Retinal pigment epithelial cell (primary cell): ENCODE results near the gene CEP83.

ENCODE experiments used
- DNase-seq: peaks from one replicate; pipeline ENCODE4 v3.0.0-alpha.2; 2010; ENCODE audit warnings: low read depth
- H3K4me3 ChIP-seq: 2 replicates; pipeline ENCODE4 v1.5.1; 2011; ENCODE audit warnings: mild to moderate bottlenecking, low read length, control low read depth, moderate library complexity
- TF ChIP-seq, protein P1 (sequence below): conservative IDR thresholded peaks from 2 replicates; pipeline ENCODE4 v1.5.1; 2011; ENCODE audit warnings: low read depth, low read length, control low read depth, inconsistent platforms

The CEP83 gene

DNA sequence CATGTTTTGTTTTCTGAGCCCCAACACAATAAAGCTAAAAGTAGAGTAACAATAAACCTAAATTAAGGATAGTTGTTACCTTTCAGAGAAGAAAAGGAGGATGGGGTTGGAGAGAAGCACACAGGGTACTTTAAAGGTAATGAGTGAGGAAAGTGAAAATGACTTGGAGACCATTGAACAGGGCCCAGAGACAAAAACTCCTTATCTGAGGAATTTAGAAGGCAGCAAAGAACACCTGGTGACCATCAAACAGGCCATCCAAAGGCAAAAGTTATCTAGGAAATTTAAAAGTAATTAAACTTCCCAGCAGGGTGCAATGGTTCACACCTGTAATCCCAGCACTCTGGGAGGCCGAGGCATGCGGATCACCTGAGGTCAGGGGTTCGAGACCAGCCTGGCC lies 39.0 kb upstream of the CEP83 start:
- no peak for DNase-seq
- TF ChIP-seq, protein P1, sequence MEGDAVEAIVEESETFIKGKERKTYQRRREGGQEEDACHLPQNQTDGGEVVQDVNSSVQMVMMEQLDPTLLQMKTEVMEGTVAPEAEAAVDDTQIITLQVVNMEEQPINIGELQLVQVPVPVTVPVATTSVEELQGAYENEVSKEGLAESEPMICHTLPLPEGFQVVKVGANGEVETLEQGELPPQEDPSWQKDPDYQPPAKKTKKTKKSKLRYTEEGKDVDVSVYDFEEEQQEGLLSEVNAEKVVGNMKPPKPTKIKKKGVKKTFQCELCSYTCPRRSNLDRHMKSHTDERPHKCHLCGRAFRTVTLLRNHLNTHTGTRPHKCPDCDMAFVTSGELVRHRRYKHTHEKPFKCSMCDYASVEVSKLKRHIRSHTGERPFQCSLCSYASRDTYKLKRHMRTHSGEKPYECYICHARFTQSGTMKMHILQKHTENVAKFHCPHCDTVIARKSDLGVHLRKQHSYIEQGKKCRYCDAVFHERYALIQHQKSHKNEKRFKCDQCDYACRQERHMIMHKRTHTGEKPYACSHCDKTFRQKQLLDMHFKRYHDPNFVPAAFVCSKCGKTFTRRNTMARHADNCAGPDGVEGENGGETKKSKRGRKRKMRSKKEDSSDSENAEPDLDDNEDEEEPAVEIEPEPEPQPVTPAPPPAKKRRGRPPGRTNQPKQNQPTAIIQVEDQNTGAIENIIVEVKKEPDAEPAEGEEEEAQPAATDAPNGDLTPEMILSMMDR: no peak
- H3K4me3 ChIP-seq: no peak overlapping the region

DNA sequence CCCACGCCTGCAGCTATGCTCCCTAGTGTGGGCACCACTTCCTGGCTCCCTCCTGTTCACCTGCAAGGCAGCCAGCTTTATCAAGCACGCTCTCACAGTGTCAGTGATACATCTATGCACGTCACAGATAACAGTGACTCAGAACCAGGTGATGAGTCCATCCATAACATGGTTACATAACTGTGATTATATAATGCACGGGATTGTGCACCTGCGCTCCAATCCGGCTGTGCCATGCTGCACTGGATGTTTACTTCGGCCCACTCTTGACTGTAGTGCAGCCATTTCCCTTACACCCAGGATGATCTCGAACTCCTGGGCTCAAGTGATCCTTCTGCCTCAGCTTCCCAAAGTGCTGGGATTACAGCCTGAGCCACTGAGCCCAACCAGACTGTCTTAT lies 38.4 kb upstream of the CEP83 start:
- TF ChIP-seq, protein P1: no peak
- no peak for DNase-seq
- H3K4me3 ChIP-seq: no peak overlapping the region

DNA sequence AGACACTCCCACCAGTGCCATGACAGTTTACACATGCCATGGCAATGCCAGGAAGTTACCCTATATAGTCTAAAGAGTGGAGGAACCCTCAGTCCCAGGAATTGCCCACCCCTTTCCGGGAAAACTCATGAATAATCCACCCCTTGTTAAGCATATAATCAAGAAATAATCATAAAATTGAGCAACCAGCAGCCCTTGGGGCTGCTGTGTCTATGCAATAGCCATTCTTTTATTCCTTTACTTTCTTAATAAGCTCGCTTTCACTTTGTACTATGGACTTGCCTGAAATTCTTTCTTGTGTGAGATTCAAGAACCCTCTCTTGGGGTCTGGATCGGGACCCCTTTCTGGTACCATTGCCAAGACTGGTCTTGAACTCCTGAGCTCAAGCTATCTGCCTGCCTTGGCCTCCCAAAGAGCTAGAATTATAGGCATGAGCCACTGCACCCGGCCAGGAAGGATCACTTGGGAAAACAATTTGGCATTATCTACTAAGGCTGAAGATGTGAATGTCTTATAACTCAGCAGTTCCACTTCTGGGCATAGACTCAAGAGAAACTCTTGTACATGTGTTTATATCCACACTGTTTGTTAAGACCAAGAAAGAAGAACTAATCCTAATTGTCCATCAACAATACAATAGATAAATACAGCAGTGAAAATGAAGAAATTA lies 35.9 kb upstream of the CEP83 start:
- TF ChIP-seq, protein P1: no peak
- no peak overlapping the region for H3K4me3 ChIP-seq
- DNase-seq: no peak

DNA sequence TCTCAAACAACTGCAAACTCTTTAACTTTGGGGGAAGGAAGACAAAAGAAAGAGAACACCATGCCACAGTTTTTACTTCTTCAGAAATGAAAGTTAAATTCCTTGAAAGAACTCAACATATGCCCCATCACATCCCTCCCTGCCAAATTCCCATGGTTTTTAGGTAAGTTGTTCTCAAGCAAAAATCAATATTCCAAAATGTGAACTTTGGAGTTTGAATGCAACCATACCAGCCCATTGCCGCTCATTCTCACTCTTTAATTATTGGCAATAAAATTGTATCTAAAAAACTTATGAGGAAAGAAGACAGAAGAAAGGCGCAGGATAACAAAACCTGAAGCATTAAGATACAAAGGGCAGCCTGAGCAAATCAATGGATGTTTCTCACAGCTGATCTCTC lies 31.8 kb upstream of the CEP83 start:
- no peak for DNase-seq
- no peak overlapping the region for H3K4me3 ChIP-seq
- TF ChIP-seq, protein P1: no peak

DNA sequence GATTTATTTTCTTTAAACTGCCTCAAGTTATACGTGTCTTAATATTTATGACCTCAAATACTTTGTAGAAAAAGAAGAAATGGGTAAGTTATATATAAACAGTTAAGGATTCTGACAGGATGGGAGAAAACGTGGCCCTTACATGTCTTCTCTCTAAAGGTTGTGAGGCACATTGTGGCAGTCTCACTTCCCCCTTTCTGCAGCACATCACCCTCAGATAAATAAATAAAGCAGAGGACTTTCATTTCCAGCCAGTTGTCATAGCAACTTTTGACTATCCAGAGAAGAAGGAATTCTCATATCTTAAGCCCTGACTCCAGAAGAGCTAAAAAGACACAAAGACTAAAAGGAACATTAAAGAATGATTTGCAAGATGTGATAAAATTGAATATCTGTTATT lies 28.8 kb upstream of the CEP83 start:
- H3K4me3 ChIP-seq: no peak overlapping the region
- no peak for DNase-seq
- TF ChIP-seq, protein P1: no peak

DNA sequence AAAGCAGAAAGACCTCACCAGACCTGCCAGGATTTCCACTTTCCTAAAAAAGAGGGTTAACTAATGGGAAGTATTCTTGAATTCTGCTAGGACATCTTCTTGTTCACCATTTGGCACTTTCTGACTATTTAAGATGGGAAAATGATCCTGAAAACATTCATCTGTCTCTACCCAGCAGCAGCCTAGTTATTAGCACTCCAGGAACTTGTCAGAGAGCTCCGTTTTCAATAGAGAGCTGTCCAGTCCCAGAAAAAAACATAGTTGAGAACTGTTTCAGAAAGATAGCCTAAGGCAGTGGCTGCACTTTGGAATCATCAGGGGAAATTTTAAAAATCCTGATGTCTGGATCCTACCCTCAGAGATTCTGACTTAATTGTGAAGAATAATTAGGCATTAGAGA lies 22.1 kb upstream of the CEP83 start:
- TF ChIP-seq, protein P1: no peak
- H3K4me3 ChIP-seq: no peak overlapping the region
- DNase-seq: no peak

DNA sequence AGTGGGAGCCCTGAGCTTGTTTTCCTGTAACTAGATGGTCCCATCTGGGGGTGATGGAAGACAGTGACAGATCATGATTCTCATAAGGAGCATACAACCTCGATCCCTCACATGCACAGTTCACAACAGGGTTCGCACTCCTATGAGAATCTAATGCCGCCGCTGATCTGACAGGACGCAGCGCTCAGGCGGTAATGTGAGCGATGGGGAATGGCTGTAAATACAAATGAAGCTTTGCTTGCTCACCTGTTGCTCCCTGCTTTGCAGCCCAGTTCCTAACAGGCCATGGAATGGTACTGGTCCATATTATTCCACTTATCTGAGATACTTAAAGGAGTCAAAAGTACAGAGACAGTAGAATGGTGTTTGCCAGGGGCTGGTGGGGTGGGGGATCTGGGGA lies 9.9 kb upstream of the CEP83 start:
- TF ChIP-seq, protein P1: no peak
- H3K4me3 ChIP-seq: no peak overlapping the region
- no peak for DNase-seq
